ENCODE data around the gene EIPR1. TPM values are rescaled to one million over a fixed set of nuclear protein-coding genes. Genes with fewer than 3 reads are reported as not detected.

EIPR1 gene
- total and polyA plus RNA-seq, 2 experiments from 2014 or later = 17.4 to 46.3 TPM

GRCh38 chr2:3404349-3404894, 26.8 kb upstream of the EIPR1 start:
- Mint-ChIP-seq H3K27ac (no peak overlapping the region), H3K36me3 (ENCODE audit: low read depth) (peaks cover 27% of the 10 kb centered on the region), H3K9me3 (no peaks in the 10 kb centered on the region), H3K27me3 (ENCODE audit: insufficient read depth, low read depth, poor library complexity) (peaks cover 8% of the 10 kb centered on the region), H3K4me1 (peaks cover 11% of the 10 kb centered on the region), H3K4me3 (no peak overlapping the region)
- H3K79me2 ChIP-seq (replicated peaks; ENCODE audit: insufficient read depth) = no peaks in the 10 kb centered on the region; the same call in 1 of the 2 replicates
- H4K20me1 ChIP-seq (replicated peaks; ENCODE audit: insufficient read depth) = no peaks in the 10 kb centered on the region
- H3F3A ChIP-seq (replicated peaks; ENCODE audit: low read depth) = no peaks in the 10 kb centered on the region
- ATAC-seq (no peak), DNase-seq (ENCODE audit: low spot score) (no peak)
- no peak overlapping the region for H3K4me3 ChIP-seq
- peaks cover 11% of the 10 kb centered on the region; the same call in 1 of the 2 replicates for H3K36me3 ChIP-seq (ENCODE audit: insufficient read depth)
- H2AFZ ChIP-seq = no peak overlapping the region
- no peaks in the 10 kb centered on the region for H3K27me3 ChIP-seq (ENCODE audit: insufficient read depth)
- peaks cover under 1% of the 10 kb centered on the region for H3K4me1 ChIP-seq (ENCODE audit: insufficient read depth)
- no peak overlapping the region for H3K4me2 ChIP-seq
- no peak for TF ChIP-seq EZH2phosphoT487 (IDR thresholded peaks at IDR 0.05; ENCODE audit: unreplicated experiment)
- TF ChIP-seq CTCF (conservative IDR thresholded peaks at IDR 0.05; ENCODE audit: low read depth in 2 of 2) = no peak
- no peak for TF ChIP-seq NANOG (IDR thresholded peaks at IDR 0.05; ENCODE audit: borderline replicate concordance)
- TF ChIP-seq ZNF462 (CRISPR knock-in tag; IDR thresholded peaks at IDR 0.05) = no peak
- no peak for TF ChIP-seq STAT1 (IDR thresholded peaks at IDR 0.05; ENCODE audit: unreplicated experiment)
- no peak for TF ChIP-seq POLR2AphosphoS5 (IDR thresholded peaks at IDR 0.05; ENCODE audit: low read depth)
- no peak for TF ChIP-seq ZNF114 (CRISPR knock-in tag; IDR thresholded peaks at IDR 0.05)
- no peak for TF ChIP-seq EZH2 (IDR thresholded peaks at IDR 0.05; ENCODE audit: low read depth, unreplicated experiment)
- no peak for TF ChIP-seq ETS1 (IDR thresholded peaks at IDR 0.05)
- no peak for TF ChIP-seq CREB1 (CRISPR knock-in tag; IDR thresholded peaks at IDR 0.05; ENCODE audit: low read depth)
- H3K9me2 ChIP-seq (ENCODE audit: insufficient read depth) = no peaks in the 10 kb centered on the region
- no peak overlapping the region for H3K27ac ChIP-seq (ENCODE audit: low read depth)
